ENCODE data around the gene HMGXB3.

GRCh38 chr5:150081541-150082283, 81.2 kb downstream of the HMGXB3 start:
- TF ChIP-seq CTCF (IDR thresholded peaks at IDR 0.05; ENCODE audit: insufficient read depth, low read length, poor library complexity, severe bottlenecking) (no peak), EZH2phosphoT487 (conservative IDR thresholded peaks at IDR 0.05; ENCODE audit: low read length) (no peak)
